Fibroblast of gingiva (primary cell): ENCODE results near the gene GHRL.
"Not testable (repeated sequence)": the region's sequence is repeated elsewhere in the genome, so short reads cannot be mapped to it uniquely, and the experiment has no call there.

Experiments
- DNase-seq: peaks from one replicate; pipeline ENCODE4 v3.0.0-alpha.2; 2011; ENCODE audit warnings: low read depth

The GHRL gene

GRCh38 chr3:10298064-10298463 lies 5.3 kb upstream of the GHRL start:
- not testable (repeated sequence) for DNase-seq

DNA sequence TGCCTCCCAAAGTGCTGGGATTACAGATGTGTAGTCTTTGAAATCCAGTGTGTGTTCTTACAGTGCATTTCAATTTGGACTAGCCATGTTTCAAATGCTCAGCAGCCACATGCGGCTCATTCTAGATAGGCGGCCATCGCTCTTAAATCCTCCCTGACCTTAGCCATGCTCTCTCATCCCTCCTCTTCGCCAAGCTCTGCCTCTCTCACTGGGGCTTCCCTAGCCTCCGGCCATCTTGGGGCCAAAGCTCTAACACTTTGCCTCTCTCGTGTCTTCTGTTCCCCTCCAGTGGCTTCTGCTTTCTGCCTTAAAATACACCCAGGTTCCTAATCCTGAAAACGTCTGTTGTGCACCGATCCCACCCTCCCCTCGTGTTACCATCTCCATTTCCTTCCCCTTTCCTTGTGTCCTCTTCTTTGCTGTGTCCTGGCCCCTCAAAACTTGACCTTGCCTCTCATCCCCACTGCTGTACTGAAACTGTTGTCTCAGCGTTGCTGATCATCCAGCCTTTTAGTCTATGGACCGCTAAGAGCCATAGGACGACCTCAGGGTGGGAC lies 1.4 kb upstream of the GHRL start:
- DNase-seq, result no peak

DNA sequence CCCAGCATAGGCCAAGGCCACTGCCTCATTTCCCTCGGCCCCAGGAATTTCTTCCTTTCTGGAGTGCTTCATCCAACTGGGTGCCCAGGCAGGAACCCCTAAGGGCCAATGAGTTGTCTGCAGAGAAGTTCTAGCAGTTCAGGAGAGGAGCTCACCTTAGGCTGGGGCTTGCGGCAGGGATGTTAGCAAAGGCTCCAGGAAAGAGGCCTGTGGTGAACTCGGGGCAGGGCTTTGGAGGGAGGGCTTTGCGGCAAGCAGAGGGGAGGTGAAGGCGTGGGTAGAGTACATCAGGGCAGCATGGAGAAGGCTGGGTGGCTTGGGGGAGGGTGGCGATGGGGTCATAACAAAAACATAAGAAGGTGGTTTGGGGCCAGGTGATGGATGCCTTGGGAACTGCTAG lies 1.1 kb downstream of the GHRL start:
- no peak for DNase-seq

DNA sequence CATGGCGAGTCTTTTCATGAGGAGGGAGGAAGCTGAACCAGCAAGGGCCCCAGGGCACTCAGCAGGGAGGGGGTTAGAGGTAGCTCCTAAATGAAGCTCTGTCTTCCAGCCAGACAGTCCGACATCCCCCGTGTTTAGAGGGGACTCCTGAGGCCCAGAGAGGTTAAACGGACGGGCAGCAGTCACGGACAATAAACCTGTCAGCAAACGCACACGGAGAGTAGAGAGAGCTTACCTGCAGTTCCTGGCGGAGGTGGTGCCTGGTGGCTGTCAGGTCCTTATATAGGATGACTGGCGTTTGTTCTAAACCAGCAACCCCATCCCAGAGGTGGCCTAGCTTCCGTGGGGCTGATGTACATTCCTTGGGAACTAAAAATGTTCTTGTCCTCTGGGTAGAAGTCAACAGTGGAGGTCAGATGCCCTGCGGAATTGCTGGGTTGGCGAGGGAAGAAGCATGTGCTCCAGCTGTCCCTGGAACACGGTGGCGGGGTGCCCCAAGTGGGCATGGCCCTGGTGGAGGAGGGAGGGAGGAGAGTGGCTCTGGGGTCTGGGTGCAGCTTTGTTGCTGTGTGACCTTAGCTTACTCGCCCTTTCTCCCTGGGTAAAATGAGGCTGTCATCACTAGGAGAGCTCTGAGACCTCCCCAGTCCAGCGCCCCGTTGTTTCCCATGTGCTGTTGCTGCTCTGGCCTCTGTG lies 2.1 kb downstream of the GHRL start:
- no peak for DNase-seq

- DNase-seq, result no peak
These were observed 2.9 kb downstream of the GHRL start for GRCh38 chr3:10289787-10290355.

- no peak for DNase-seq
These were observed 3.7 kb downstream of the GHRL start for GRCh38 chr3:10289077-10289476.

GRCh38 chr3:10288575-10288960 lies 4.2 kb downstream of the GHRL start:
- DNase-seq, result no peak

DNA sequence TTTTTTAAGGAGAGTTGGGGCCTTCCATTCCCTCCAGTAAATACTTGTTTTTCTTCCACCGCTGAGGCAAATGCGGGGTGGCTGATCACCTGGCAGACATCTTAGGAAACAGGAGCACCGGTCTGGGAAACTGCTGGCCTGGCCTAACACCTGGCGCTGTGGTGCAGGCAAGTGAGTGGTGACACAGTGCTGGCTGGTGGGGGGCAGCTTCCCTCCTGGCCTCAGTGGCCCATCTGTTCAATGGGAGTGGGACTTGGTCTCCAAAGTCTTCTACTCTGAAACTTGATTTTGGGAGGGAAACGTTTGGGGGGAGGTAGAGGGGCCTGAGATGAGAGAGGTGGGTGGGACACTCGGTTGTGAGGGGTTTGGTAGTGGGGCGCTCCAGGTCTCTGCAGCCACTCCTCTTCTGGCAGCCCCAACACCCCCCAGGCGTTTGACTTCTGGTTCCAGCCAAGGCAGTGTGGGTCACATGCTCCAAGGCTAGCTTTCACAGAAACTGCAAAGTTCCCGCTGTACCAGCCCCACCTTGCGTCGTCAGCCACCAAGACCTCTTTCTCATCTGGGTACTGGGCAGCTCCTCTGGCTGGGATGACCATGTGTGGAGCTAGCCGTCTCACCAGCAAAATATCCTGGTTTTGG lies 4.7 kb downstream of the GHRL start:
- no peak for DNase-seq

DNA sequence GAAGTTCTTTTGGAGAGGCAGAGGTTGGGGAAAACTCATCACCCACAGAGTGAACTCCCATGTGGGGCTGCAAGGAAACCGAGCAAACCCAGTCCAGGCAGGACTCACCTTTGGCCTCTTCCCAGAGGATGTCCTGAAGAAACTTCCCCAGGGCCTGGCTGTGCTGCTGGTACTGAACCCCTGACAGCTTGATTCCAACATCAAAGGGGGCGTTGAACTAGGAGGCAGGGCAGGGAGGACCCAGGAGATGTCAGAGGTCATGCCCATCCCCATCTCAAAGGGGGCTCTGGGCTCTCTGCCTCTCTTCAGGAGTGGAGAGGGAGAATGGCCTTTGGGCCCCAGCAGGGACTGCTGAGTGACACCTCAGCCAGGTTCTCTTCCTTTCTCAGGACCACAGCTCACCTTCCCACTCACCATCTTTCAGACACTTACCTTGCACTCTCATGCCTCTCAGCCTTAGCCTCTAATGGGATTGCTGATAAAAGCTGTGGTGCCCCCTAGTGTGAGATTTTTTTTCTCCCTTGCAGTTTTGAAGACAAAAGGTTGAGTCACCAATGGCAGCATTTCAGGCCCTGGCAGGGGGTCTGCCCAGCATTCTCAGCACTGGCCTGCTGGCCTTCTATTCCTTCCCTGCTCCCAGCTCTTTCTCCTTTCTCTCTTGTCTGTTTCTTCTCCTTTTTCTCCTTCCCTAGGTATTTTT lies 6.0 kb downstream of the GHRL start:
- DNase-seq, result peak; percentile 19

DNA sequence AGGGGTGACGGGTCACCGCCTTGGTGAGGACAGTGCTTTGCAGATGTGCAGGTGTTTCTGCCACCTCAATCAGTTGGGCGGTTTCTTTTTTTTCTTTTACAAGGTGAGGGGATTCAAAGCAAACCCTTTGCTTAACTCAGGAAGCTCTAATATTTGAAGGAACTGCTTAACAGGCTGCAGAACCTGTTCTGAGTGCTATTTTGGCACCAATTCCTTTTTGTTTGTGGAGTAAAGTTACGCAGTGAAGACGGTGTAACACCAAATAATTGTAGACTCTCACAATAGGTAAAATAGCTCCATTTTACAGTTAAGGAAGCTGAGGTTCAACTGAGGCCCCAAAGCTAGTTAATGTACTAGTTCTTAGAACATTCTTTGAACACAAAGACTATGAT lies 6.6 kb downstream of the GHRL start:
- DNase-seq, result no peak

DNA sequence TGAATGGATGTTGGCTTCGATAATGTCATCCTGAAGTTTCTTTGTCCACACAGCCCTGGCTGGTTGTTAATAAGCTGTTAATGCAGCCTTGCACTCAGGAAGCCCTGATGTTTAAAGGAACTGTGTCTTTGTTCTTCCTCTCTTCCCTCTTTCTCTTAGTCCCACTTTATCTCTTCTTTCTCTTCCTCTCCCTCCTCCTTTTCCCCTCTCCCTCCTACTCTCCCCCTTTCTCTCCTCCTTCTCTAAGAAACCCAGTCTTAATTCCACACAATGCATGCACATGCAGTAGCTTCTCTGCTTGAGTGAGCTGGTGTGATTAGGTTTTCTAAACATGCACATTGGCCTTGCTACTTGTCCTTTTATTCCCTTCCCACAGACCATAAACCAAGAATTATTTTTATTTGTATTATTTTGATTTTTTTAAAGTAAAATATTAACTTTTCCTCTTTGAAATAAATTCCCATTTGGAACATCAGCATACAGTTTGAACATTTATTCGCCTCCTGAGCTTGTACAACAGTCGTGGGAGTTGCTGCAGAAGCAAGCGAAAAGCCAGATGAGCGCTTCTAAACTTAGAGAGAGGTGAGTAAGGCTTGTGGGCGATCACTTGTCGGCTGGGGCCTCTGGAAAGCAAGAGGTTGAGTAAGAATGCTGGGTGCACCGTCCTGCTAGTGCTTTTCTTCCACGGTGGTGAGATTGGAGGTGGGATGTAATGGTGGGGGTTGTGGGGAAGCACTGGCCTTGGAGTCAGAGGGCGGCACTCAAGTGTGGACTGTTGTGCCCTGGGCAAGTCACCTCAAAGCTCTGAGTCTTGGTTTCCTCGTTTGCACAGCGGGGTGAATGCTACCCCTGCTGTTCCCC lies 7.2 kb downstream of the GHRL start:
- DNase-seq, result no peak

DNA sequence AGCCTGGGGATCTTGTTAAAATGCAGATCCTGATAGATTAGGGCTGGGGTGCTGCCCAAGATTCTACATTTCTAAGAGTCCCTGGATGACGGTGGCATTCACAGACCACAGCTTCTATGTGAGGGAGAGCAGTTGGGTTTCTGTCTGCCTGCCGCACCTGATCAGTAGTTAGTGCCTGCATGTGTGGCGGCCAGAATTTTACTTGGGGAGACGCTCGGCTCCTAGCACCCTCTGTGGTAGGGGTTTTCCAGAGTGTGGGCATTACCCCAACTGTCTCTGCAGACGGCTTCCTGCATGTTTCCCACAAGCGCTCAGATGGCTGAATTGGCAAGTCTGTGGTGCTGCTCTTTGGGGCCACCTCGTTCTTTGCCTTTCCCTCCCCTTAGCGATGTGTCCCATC lies 8.3 kb downstream of the GHRL start:
- DNase-seq, result no peak

- DNase-seq, result no peak
These were observed 9.1 kb downstream of the GHRL start for GRCh38 chr3:10283638-10284037.

GRCh38 chr3:10281951-10282350 lies 10.8 kb downstream of the GHRL start:
- DNase-seq, result no peak

DNA sequence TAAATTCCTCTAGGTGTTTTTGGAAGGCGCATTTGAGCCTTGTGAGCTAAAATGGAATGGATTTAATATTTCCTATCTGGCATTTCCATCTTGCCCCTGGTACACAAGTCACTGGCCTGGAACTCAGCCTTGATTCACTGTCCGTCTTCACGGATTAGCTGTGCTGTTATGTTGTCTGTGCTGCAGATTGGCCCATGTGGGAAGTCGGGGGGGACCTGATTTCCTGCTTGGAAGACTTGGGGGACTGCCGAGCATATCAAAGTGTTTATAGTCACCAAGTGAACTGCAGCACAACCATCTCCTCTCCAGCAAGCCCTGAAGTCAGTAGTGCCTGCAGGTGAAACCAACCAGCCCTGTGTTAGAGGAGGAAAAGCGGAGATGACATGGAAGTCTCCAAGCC lies 12.2 kb downstream of the GHRL start:
- DNase-seq, result no peak

GRCh38 chr3:10280177-10280529 lies 12.6 kb downstream of the GHRL start:
- no peak for DNase-seq

GRCh38 chr3:10279384-10280176 lies 13.2 kb downstream of the GHRL start:
- DNase-seq, result no peak

- DNase-seq, result no peak
These were observed 14.2 kb downstream of the GHRL start for GRCh38 chr3:10278501-10278900.

DNA sequence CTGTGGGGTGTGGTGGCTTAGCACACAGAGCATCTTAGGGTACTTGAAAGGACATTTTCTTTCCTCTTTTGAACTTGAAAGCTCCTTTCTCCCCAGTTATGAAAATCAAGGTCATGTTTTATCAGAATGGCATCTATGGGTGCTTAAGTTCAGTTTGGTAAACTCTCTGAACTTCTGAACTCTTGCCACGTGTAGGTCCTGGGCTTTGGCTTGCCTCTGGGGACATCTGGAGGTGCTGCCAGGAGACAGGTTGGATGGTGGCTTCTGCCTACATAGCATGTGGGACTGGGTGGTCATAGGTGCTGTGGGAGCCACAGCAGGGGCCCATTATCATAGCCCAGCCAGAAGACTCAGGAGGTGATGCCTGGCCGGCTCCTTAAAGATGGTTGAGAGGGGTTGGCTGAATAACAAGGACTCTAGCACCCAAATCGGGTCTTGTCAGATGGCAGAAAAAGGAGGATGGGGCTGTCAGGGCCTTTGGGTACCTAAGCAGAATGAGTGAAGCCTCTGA lies 15.6 kb downstream of the GHRL start:
- no peak for DNase-seq

DNA sequence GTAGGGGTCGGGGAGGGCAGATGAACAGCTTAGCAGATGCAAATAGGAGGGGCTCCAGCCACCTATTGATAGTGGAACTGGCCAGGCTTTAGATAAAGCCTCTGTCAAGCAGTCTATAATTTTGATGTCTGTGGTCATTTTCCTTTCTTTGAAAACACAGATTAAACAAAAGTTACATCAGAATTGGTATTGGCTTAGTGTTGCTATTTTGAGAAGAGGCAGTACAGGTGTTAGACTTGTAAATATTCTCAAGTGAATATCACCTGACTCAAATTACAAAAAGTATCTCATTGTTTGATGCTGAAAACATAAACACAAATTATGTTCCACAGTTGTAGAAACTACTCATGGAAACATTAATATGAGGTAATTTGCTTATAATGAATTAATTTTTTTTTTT lies 18.1 kb downstream of the GHRL start:
- DNase-seq, result no peak
